ENCODE results near the gene E4F1.

Gene E4F1

GRCh38 chr16:2208772-2209171 lies 14.6 kb upstream of the E4F1 start:
- no peak for DNase-seq

GRCh38 chr16:2209258-2210008 lies 14.0 kb upstream of the E4F1 start:
- DNase-seq, result no peak

- no peak for DNase-seq
These were observed 13.4 kb upstream of the E4F1 start for GRCh38 chr16:2210009-2210332.

- DNase-seq, result no peak
These were observed 12.7 kb upstream of the E4F1 start, which contains the start of gene BRICD5 for GRCh38 chr16:2210386-2211365. TSS of gene BRICD5 (minus strand) at chr16:2210863. CDS start at chr16:2210833, 30 bp downstream.

GRCh38 chr16:2211923-2212347 lies 11.5 kb upstream of the E4F1 start:
- no peak for DNase-seq

- peak; percentile 74 for DNase-seq
These were observed 10.7 kb upstream of the E4F1 start for GRCh38 chr16:2212362-2213324.

- no peak for DNase-seq
These were observed 9.3 kb upstream of the E4F1 start for GRCh38 chr16:2213817-2214718.

GRCh38 chr16:2214719-2214968 lies 8.7 kb upstream of the E4F1 start, which contains the start of gene PGP:
TSS of gene PGP (minus strand) at chr16:2214840. CDS start at chr16:2214777, 63 bp downstream.
- DNase-seq, result no peak

- DNase-seq, result no peak
These were observed 7.1 kb upstream of the E4F1 start for GRCh38 chr16:2216330-2216729.

- DNase-seq, result peak; percentile 79
These were observed 623 bp downstream of the E4F1 start for GRCh38 chr16:2223942-2224486.

- no peak for DNase-seq
These were observed 2.9 kb downstream of the E4F1 start for GRCh38 chr16:2226245-2226793.

GRCh38 chr16:2226918-2227317 lies 3.5 kb downstream of the E4F1 start:
- DNase-seq, result no peak

- DNase-seq, result no peak
These were observed 4.9 kb downstream of the E4F1 start for GRCh38 chr16:2228161-2228824.

- no peak for DNase-seq
These were observed 5.7 kb downstream of the E4F1 start for GRCh38 chr16:2229091-2229490.

GRCh38 chr16:2229632-2230250 lies 6.3 kb downstream of the E4F1 start:
- DNase-seq, result no peak

GRCh38 chr16:2230376-2230775 lies 7.0 kb downstream of the E4F1 start:
- DNase-seq, result no peak

GRCh38 chr16:2231016-2231931 lies 7.9 kb downstream of the E4F1 start:
- no peak for DNase-seq

GRCh38 chr16:2232094-2232990 lies 9.0 kb downstream of the E4F1 start:
- DNase-seq, result no peak
